Fibroblast of lung (primary cell): ENCODE results near the gene OR51B6.

Source experiments
- CTCF ChIP-seq, 2 donors: IDR thresholded peaks in 1 of 2; conservative IDR thresholded peaks in 1 of 2; 1 replicate in 1 of 2; 2 replicates in 1 of 2; pipeline ENCODE4 v1.5.1; 2011 to 2012; ENCODE audit warnings: low read length in 2 of 2, control low read depth in 1 of 2, inconsistent platforms in 1 of 2, low read depth in 1 of 2, mild to moderate bottlenecking in 1 of 2
- EZH2 ChIP-seq: IDR thresholded peaks from 2 replicates; pipeline ENCODE4 v1.5.1; 2012; ENCODE audit warnings: low read length, control low read depth, mild to moderate bottlenecking; ENCODE audit errors: missing control alignments

GRCh38 chr11:5367448-5368074 is 16.3 kb downstream of the OR51B6 start:
- TF ChIP-seq CTCF (conservative IDR thresholded peaks at IDR 0.05 in 1 of 2, IDR thresholded peaks at IDR 0.05 in 1 of 2; ENCODE audit: low read depth in 1 of 2, low read length in 2 of 2) (no peak), EZH2 (no peak)
